Fibroblast of mammary gland (primary cell): ENCODE data around the gene KCNJ15.
A peak's percentile ranks its signal among the peaks of the same experiment; 100 is the strongest.

Experiments
- DNase-seq: peaks from one replicate; pipeline ENCODE4 v3.0.0-alpha.2; 2010; ENCODE audit warnings: low read depth
- H3K4me3 ChIP-seq: 2 replicates; pipeline ENCODE4 v1.5.1; 2011; ENCODE audit warnings: low read depth, mild to moderate bottlenecking, low read length, moderate library complexity; ENCODE audit not compliant: control insufficient read depth
- TF ChIP-seq, protein P1 (sequence below): conservative IDR thresholded peaks from 2 replicates; pipeline ENCODE4 v1.5.1; 2011; ENCODE audit warnings: low read depth, low read length, inconsistent platforms; ENCODE audit not compliant: control insufficient read depth, insufficient read depth

The KCNJ15 gene

DNA sequence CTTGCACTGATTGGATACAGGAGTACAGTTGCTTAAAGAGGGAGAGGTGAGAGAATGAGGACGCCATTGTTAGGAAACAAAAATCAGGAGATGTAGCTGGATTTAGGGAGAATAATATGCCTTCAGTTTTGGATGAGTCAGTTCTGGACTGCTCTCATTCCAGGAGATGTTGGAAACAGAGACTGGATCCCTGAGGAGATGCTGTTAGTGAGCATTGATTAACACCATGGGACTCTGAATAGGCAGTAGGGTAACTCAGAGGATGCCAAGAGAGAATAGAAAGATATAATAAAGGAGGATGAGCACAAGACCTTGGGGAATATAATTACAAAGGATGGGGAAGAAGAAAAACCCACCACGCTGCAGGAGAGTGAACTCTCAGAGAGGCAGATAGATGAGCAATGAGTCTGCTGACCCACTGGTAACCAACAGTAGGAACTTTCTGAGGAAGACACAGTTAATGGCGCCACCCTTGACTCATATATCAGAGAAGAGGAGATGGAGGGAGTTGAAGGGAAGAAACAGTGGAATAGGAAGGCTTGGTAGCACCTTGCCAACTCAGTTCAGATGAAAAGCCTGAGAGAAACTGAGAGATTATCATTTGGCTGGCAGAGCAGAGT lies 10.5 kb downstream of the KCNJ15 start:
- H3K4me3 ChIP-seq, result no peak overlapping the region
- peak; percentile 97 for DNase-seq
- TF ChIP-seq, protein P1, sequence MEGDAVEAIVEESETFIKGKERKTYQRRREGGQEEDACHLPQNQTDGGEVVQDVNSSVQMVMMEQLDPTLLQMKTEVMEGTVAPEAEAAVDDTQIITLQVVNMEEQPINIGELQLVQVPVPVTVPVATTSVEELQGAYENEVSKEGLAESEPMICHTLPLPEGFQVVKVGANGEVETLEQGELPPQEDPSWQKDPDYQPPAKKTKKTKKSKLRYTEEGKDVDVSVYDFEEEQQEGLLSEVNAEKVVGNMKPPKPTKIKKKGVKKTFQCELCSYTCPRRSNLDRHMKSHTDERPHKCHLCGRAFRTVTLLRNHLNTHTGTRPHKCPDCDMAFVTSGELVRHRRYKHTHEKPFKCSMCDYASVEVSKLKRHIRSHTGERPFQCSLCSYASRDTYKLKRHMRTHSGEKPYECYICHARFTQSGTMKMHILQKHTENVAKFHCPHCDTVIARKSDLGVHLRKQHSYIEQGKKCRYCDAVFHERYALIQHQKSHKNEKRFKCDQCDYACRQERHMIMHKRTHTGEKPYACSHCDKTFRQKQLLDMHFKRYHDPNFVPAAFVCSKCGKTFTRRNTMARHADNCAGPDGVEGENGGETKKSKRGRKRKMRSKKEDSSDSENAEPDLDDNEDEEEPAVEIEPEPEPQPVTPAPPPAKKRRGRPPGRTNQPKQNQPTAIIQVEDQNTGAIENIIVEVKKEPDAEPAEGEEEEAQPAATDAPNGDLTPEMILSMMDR, result no peak

GRCh38 chr21:38267991-38268863 lies 11.4 kb downstream of the KCNJ15 start:
- TF ChIP-seq, protein P1, result no peak
- peak; percentile 93 for DNase-seq
- no peak overlapping the region for H3K4me3 ChIP-seq

GRCh38 chr21:38268864-38269575 lies 12.2 kb downstream of the KCNJ15 start:
- DNase-seq, result no peak
- no peak overlapping the region for H3K4me3 ChIP-seq
- TF ChIP-seq, protein P1, result no peak

DNA sequence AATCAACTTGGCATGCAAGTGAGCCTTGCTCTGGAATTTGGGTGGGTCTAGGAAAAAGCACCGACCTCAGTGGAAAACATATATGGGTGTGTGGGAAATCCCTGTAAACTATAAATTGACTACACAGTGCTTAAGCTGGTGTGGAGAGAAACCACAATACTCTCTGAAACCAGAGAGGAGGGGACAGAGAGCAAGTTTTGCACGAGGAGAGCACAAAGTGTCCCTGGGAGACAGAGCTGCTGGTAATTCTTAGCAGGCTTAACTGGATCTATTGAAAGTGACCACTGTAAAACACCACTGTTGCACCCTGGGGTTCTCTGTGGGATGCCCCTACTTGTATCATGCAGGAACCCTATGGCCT lies 12.8 kb downstream of the KCNJ15 start:
- TF ChIP-seq, protein P1, result no peak
- no peak overlapping the region for H3K4me3 ChIP-seq
- peak; percentile 39 for DNase-seq

- TF ChIP-seq, protein P1, result no peak
- DNase-seq, result no peak
- no peak overlapping the region for H3K4me3 ChIP-seq
Measured at GRCh38 chr21:38272215-38272614, 15.4 kb downstream of the KCNJ15 start.

GRCh38 chr21:38273745-38274542 lies 17.2 kb downstream of the KCNJ15 start:
- no peak overlapping the region for H3K4me3 ChIP-seq
- no peak for DNase-seq
- TF ChIP-seq, protein P1, result no peak
